ENCODE data around the gene HIVEP1.

Gene HIVEP1

DNA sequence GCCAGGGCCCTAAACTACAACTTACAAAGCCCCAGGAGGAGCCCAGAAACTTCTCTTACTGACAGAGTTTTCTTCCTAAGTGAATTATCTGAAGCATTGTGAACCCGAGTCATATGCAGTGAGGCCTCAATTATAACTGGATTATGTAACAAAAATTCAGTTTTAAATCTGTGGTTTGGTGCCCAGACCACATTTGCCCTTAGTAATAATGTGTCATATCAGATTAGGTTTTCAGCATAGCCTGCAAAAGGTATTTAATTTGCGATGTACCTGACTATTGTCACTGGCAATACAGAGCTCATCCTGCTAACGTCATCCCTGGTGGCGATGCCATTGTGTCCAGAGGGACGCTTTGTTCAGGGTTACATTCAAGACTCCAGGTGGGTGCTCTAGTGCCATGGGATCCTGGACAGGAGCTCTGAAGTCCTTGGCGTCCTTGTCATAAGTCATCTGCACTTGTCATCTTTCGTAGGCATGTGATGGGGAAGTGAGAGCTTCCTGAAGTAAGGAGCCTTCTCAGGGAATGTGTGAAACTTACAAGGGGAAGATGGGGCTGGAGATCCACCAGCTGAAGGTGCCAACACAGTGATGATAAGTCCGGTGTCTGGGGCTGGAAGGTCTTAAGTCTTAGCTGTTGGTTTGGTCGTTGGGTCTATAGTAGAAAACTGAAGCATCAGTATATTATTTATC, 65.1 kb downstream of the HIVEP1 start:
- no peaks in the 10 kb centered on the region for H3K4me1 ChIP-seq (ENCODE audit: insufficient read depth, insufficient read length)

DNA sequence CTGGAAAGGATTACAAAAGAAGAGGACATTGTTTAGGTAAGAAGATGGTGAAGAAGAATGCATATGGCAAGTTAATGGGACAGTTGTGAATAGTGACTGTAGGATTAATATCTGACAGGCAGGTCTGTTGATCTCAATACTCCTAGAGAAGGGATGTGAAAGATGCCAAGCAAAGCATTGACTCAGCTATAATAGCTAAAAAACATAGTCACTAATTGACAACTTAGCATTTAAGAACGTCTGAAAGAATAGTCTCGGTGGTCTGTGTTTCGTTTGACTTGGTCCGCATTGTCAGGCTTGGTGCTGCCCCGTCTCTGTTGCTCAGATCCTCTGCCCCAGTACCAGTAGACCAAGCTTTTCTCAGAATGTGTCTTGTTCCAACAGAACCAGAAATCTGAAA, 65.9 kb downstream of the HIVEP1 start:
- Histone ChIP-seq H3K4me1 (ENCODE audit: insufficient read depth, insufficient read length) (no peaks in the 10 kb centered on the region), H3K36me3 (ENCODE audit: insufficient read depth, insufficient read length, low read length) (peaks cover 10% of the 10 kb centered on the region), H3K9ac (ENCODE audit: insufficient read length, low read depth) (no peak overlapping the region), H3K9me3 (ENCODE audit: insufficient read depth, low read length) (no peaks in the 10 kb centered on the region), H3K27me3 (ENCODE audit: insufficient read depth, insufficient read length) (no peaks in the 10 kb centered on the region), H3K4me3 (ENCODE audit: insufficient read length, low read depth) (no peak overlapping the region)
- no peak for DNase-seq (ENCODE audit: low read depth, low spot score)
- TF ChIP-seq SUZ12 (IDR thresholded peaks at IDR 0.05; ENCODE audit: extremely low read depth, insufficient read depth, insufficient read length) (no peak), ZNF274 (IDR thresholded peaks at IDR 0.05; ENCODE audit: low read depth, low read length) (no peak), YY1 (IDR thresholded peaks at IDR 0.05; ENCODE audit: insufficient read depth, insufficient read length) (no peak)

More for the DNA sequence above, 65.1 kb downstream of the HIVEP1 start:
- Histone ChIP-seq H3K27me3 (ENCODE audit: insufficient read depth, insufficient read length) (no peaks in the 10 kb centered on the region), H3K4me3 (ENCODE audit: insufficient read length, low read depth) (no peak overlapping the region), H3K36me3 (ENCODE audit: insufficient read depth, insufficient read length, low read length) (peaks cover 10% of the 10 kb centered on the region), H3K9me3 (ENCODE audit: insufficient read depth, low read length) (no peaks in the 10 kb centered on the region), H3K9ac (ENCODE audit: insufficient read length, low read depth) (no peak overlapping the region)
- TF ChIP-seq SUZ12 (IDR thresholded peaks at IDR 0.05; ENCODE audit: extremely low read depth, insufficient read depth, insufficient read length), result no peak
- no peak for TF ChIP-seq ZNF274 (IDR thresholded peaks at IDR 0.05; ENCODE audit: low read depth, low read length)
- no peak for TF ChIP-seq YY1 (IDR thresholded peaks at IDR 0.05; ENCODE audit: insufficient read depth, insufficient read length)
- DNase-seq (ENCODE audit: low read depth, low spot score), result no peak

DNA sequence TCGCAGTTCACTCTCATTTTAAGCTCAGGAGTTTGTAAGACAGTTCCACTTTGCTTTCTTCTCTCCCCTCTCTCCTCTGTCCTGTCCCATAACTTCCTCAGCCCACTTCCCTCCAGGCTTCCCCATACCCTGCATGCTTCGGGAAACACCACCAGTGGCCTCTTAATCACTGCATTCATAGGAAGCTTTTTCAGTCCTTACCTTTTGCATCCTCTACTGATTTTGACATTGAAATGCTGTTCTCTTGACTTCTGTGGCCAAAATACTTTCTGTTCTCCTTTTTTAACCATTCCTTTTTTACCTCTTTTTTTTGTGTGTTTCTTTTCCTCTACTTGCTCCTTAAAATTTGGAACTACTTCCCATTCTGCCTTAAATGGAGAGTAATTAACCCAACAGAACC, 69.7 kb downstream of the HIVEP1 start:
- H3K4me3 ChIP-seq (ENCODE audit: insufficient read length, low read depth), result no peak overlapping the region
- no peak overlapping the region for H3K9ac ChIP-seq (ENCODE audit: insufficient read length, low read depth)
- no peaks in the 10 kb centered on the region for H3K4me1 ChIP-seq (ENCODE audit: insufficient read depth, insufficient read length)
- no peak for DNase-seq (ENCODE audit: low read depth, low spot score)
- H3K36me3 ChIP-seq (ENCODE audit: insufficient read depth, insufficient read length, low read length), result peaks cover 4% of the 10 kb centered on the region
- TF ChIP-seq SUZ12 (IDR thresholded peaks at IDR 0.05; ENCODE audit: extremely low read depth, insufficient read depth, insufficient read length) (no peak), ZNF274 (IDR thresholded peaks at IDR 0.05; ENCODE audit: low read depth, low read length) (no peak), YY1 (IDR thresholded peaks at IDR 0.05; ENCODE audit: insufficient read depth, insufficient read length) (no peak)
- H3K27me3 ChIP-seq (ENCODE audit: insufficient read depth, insufficient read length), result no peaks in the 10 kb centered on the region
- H3K9me3 ChIP-seq (ENCODE audit: insufficient read depth, low read length), result no peaks in the 10 kb centered on the region

DNA sequence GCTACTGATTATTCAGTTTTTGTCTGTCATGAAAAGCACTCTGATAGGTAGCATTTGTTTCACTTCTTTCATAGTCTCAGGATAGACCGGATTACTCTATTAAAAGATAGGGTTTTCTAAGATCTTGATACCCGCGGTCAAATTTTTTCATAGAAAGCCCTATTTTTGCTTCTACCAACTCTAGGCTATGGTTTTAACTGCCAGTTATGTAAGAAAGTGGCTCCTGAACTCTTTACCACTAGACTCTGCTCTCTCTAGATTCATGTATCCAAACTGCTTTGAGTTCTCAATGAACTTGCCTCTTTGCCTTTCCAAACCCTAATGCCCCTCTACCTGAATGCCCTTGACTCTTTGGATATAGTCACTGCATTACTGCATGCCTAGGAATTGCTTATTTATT, 70.3 kb downstream of the HIVEP1 start:
- Histone ChIP-seq H3K4me1 (ENCODE audit: insufficient read depth, insufficient read length) (no peaks in the 10 kb centered on the region), H3K36me3 (ENCODE audit: insufficient read depth, insufficient read length, low read length) (peaks cover under 1% of the 10 kb centered on the region), H3K4me3 (ENCODE audit: insufficient read length, low read depth) (no peak overlapping the region), H3K27me3 (ENCODE audit: insufficient read depth, insufficient read length) (no peaks in the 10 kb centered on the region), H3K9ac (ENCODE audit: insufficient read length, low read depth) (no peak overlapping the region), H3K9me3 (ENCODE audit: insufficient read depth, low read length) (no peaks in the 10 kb centered on the region)
- TF ChIP-seq ZNF274 (IDR thresholded peaks at IDR 0.05; ENCODE audit: low read depth, low read length), result no peak
- TF ChIP-seq SUZ12 (IDR thresholded peaks at IDR 0.05; ENCODE audit: extremely low read depth, insufficient read depth, insufficient read length), result no peak
- TF ChIP-seq YY1 (IDR thresholded peaks at IDR 0.05; ENCODE audit: insufficient read depth, insufficient read length), result no peak
- no peak for DNase-seq (ENCODE audit: low read depth, low spot score)

DNA sequence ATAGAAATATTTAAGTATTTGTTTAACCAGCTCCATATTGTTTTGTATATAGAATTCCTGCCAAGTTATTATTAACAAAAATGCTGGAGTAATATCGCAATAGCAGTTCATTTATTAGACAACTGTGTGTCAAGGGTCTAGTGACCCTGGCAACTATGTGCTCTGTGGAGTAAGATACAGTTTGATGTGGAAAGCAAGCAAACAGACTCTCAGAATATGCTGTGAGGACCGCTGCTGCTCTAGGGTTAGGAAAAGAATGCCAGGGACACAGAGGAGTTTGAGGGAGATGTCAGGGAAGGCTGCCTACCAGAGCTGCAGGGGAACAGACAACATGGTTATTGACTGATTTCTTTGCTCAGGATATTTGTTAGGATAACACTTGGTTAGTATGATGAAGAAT, 71.2 kb downstream of the HIVEP1 start:
- Histone ChIP-seq H3K36me3 (ENCODE audit: insufficient read depth, insufficient read length, low read length) (no peaks in the 10 kb centered on the region), H3K9me3 (ENCODE audit: insufficient read depth, low read length) (no peaks in the 10 kb centered on the region), H3K27me3 (ENCODE audit: insufficient read depth, insufficient read length) (no peaks in the 10 kb centered on the region), H3K9ac (ENCODE audit: insufficient read length, low read depth) (no peak overlapping the region), H3K4me1 (ENCODE audit: insufficient read depth, insufficient read length) (no peaks in the 10 kb centered on the region), H3K4me3 (ENCODE audit: insufficient read length, low read depth) (no peak overlapping the region)
- no peak for DNase-seq (ENCODE audit: low read depth, low spot score)
- TF ChIP-seq SUZ12 (IDR thresholded peaks at IDR 0.05; ENCODE audit: extremely low read depth, insufficient read depth, insufficient read length) (no peak), ZNF274 (IDR thresholded peaks at IDR 0.05; ENCODE audit: low read depth, low read length) (no peak), YY1 (IDR thresholded peaks at IDR 0.05; ENCODE audit: insufficient read depth, insufficient read length) (no peak)

DNA sequence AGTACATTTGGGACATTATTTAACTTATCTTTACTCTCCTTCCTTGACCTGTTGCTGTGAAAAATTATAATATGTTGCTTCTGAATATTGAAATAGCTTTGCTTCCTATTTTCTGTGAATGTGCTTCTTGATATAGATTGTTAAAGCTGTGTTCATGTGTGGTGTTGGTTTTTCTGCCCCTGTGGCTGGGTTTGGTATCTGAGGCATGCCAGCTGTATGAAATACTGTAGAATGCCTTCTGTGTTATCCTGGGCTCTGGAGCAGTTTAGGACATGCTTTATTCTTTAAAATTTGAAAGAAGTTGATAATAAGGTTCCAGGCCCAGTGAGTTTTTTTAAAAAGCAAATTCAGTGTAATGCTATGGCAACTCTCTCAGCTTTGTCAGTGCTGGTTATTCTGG, 71.7 kb downstream of the HIVEP1 start:
- Histone ChIP-seq H3K36me3 (ENCODE audit: insufficient read depth, insufficient read length, low read length) (no peaks in the 10 kb centered on the region), H3K4me3 (ENCODE audit: insufficient read length, low read depth) (no peak overlapping the region), H3K4me1 (ENCODE audit: insufficient read depth, insufficient read length) (no peaks in the 10 kb centered on the region), H3K9ac (ENCODE audit: insufficient read length, low read depth) (no peak overlapping the region), H3K27me3 (ENCODE audit: insufficient read depth, insufficient read length) (no peaks in the 10 kb centered on the region), H3K9me3 (ENCODE audit: insufficient read depth, low read length) (no peaks in the 10 kb centered on the region)
- no peak for DNase-seq (ENCODE audit: low read depth, low spot score)
- TF ChIP-seq SUZ12 (IDR thresholded peaks at IDR 0.05; ENCODE audit: extremely low read depth, insufficient read depth, insufficient read length) (no peak), ZNF274 (IDR thresholded peaks at IDR 0.05; ENCODE audit: low read depth, low read length) (no peak), YY1 (IDR thresholded peaks at IDR 0.05; ENCODE audit: insufficient read depth, insufficient read length) (no peak)

DNA sequence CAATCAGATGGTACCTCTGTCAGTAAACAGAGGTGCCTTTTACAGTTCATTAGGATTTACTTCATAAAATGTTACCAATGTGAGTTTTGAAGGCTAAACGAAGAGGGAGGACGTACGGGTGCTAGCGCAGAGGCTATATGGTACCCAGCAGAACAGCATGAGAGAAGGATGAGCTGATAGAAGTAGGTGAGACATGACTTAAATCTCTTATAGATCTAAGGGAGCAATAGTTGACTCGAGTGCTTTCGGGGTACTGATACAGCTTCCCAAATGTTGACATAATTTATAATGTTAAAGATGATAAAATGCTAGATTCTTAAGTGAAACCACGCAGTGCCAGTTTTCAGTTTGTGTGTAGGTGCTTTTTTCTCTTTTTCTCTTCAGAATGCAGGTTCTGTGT, 72.6 kb downstream of the HIVEP1 start:
- H3K27me3 ChIP-seq (ENCODE audit: insufficient read depth, insufficient read length), result no peaks in the 10 kb centered on the region
- H3K9me3 ChIP-seq (ENCODE audit: insufficient read depth, low read length), result no peaks in the 10 kb centered on the region
- no peak for TF ChIP-seq YY1 (IDR thresholded peaks at IDR 0.05; ENCODE audit: insufficient read depth, insufficient read length)
- TF ChIP-seq ZNF274 (IDR thresholded peaks at IDR 0.05; ENCODE audit: low read depth, low read length), result no peak
- TF ChIP-seq SUZ12 (IDR thresholded peaks at IDR 0.05; ENCODE audit: extremely low read depth, insufficient read depth, insufficient read length), result no peak
- no peaks in the 10 kb centered on the region for H3K4me1 ChIP-seq (ENCODE audit: insufficient read depth, insufficient read length)
- no peak for DNase-seq (ENCODE audit: low read depth, low spot score)
- peaks cover 2% of the 10 kb centered on the region for H3K36me3 ChIP-seq (ENCODE audit: insufficient read depth, insufficient read length, low read length)
- H3K4me3 ChIP-seq (ENCODE audit: insufficient read length, low read depth), result no peak overlapping the region
- no peak overlapping the region for H3K9ac ChIP-seq (ENCODE audit: insufficient read length, low read depth)
